ENCODE measurements around the gene MCM7. TPM values are rescaled to one million over a fixed set of nuclear protein-coding genes. Genes with fewer than 3 reads are reported as not detected.

The MCM7 gene
- total RNA-seq, 4 donors from 2014 or later: 18.7 to 74.8 (median 43.3) TPM

DNA sequence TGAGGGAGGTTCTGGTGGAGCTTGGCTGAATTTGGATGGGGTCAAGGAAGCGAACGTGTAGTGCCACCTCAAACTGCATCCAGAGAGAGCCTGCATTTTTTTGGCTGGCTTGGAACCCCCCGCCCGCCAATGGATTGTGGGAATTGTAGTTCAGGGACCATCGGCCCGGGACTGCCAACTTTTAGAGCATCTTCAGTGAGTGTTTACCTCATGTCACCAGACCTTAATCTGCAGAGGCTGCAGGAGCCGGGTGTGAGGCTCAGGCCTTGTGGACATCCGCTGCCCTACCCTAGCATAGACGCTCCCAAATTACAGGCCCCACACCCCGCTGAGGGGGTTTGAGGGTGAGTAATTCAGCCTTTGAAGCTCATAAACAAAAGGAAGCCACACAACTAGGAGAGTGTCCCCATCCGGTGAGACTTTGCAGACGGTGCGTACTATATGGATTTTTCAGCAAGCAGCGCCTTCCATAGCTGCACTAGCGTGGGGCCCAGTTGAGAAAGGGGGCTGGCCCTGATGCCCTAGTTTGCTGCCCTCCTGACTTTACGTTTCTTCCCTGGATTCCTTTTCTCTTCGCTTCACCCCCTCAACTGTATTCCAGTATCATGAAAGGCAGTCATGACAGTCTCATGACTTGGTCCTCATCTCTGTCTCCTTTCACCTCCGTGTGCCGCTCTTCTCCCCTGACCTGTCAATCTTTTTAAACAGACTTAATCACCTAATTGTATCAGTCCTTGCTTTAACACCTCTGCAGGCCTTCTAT lies 19.0 kb upstream of the MCM7 start:
- no peaks in the 10 kb centered on the region for H3K36me3 ChIP-seq
- TF ChIP-seq CTCF (IDR thresholded peaks at IDR 0.05) (no peak), POLR2A (IDR thresholded peaks at IDR 0.05) (no peak)
- H3K27ac ChIP-seq: peak overlapping the region; percentile 84 to 94
- H3K9me3 ChIP-seq: no peaks in the 10 kb centered on the region
- intact Hi-C loops (cut with DNase I; ENCODE audit: low total_unique reads): no loop called here
- H3K27me3 ChIP-seq: no peaks in the 10 kb centered on the region
- H3K4me1 ChIP-seq: peaks cover 4 to 6% of the 10 kb centered on the region in 2 donors
- H3K4me3 ChIP-seq: peak overlapping the region; percentile 74 to 83
- DNase-seq: peak; percentile 75 to 80

DNA sequence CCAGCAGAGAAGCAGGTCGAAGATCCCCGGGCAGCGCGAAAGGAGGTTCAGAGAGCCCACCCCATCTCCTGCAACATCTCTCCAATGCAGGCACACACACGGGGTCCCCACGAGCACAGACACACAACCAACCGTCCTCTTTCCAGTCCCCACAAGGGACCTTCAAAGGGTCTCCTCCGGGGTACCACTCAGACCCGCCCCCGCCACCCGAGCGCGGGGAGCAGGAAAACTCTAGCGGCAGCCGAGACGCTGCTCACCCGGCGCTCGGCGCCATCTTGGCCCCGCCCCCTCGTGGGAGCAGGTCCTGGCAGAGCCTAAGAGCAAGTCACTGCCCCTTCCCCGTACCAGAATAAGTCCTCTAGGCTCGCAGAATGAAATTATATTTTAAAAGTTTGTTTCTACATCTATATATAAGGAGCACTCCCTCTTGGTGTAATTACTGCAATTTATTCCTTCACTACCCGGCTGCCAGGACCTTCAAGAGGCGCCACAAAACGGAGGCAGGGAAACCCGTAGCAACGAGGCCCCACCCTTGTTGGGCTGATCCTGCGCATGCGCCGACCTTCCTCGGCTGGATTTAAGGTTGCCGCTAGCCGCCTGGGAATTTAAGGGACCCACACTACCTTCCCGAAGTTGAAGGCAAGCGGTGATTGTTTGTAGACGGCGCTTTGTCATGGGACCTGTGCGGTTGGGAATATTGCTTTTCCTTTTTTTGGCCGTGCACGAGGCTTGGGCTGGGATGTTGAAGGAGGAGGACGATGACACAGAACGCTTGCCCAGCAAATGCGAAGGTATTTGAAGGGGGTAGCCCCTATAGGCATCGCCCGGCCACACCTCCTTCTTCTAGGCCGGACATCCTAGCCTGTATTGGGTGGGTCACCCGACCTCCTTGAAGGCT lies 18.1 kb upstream of the MCM7 start, which contains the start of the genes CNPY4 and TAF6:
CNPY4 (plus strand) TSS at position 563 of the 898 bp plus-strand sequence; CDS start at position 674, 111 bp downstream.
TAF6 (minus strand) TSS at position 287 of the 898 bp plus-strand sequence. CDS start 5,149 bp downstream, outside the sequence.
- no peaks in the 10 kb centered on the region for H3K36me3 ChIP-seq
- H3K9me3 ChIP-seq: no peaks in the 10 kb centered on the region
- TF ChIP-seq CTCF (IDR thresholded peaks at IDR 0.05): peak in 2 of 4 experiments; percentile 17 to 20
- TF ChIP-seq POLR2A (IDR thresholded peaks at IDR 0.05): peak in 1 of 2 donors; percentile 57
- DNase-seq: peak; percentile 96 to 97
- peak within 1 kb of the TSS; percentile 84 to 94 for H3K27ac ChIP-seq
- H3K27me3 ChIP-seq: no peaks in the 10 kb centered on the region
- peaks cover 4 to 6% of the 10 kb centered on the region in 2 donors for H3K4me1 ChIP-seq
- intact Hi-C loops (cut with DNase I; ENCODE audit: low total_unique reads): no loop called here
- H3K4me3 ChIP-seq: peak within 1 kb of the TSS; percentile 74 to 83

DNA sequence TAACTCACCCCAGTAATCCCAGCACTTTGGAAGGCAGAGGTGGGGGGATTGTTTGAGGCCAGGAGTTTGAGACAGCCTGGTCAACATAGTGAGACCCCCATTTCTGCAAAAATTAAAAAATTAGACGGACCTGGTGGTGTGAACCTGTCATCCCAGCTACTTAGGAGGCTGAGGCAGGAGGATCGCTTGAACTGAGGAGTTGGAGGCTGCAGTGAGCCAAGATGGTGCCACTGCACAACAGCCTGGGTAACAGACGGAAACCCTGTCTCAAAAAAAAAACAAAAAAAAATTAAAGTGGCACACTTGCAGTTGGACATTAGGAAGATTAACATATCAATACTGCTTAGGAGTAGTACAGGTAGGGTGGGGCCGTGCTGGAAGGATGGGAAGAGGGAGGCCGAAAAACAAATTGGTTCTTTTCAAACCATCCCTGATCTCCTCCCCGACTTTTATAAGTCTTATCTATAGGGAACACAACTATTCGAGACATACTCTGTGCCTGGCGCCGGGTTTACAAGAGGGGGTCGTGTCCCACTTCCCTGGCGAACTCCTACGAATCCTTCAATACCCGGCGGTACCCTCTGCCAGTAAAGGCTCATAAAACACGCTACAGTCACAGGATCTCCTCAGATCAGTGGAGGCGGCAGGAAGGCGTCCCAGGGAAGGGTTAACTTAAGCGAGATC lies 17.3 kb upstream of the MCM7 start:
- TF ChIP-seq POLR2A (IDR thresholded peaks at IDR 0.05) (no peak), CTCF (IDR thresholded peaks at IDR 0.05) (no peak)
- peak overlapping the region; percentile 84 to 94 for H3K27ac ChIP-seq
- no peaks in the 10 kb centered on the region for H3K27me3 ChIP-seq
- H3K4me1 ChIP-seq: peaks cover 4 to 6% of the 10 kb centered on the region in 2 donors
- DNase-seq: no peak
- peak overlapping the region; percentile 74 to 83 for H3K4me3 ChIP-seq
- H3K36me3 ChIP-seq: no peaks in the 10 kb centered on the region
- intact Hi-C loops (cut with DNase I; ENCODE audit: low total_unique reads): no loop called here
- no peaks in the 10 kb centered on the region for H3K9me3 ChIP-seq

DNA sequence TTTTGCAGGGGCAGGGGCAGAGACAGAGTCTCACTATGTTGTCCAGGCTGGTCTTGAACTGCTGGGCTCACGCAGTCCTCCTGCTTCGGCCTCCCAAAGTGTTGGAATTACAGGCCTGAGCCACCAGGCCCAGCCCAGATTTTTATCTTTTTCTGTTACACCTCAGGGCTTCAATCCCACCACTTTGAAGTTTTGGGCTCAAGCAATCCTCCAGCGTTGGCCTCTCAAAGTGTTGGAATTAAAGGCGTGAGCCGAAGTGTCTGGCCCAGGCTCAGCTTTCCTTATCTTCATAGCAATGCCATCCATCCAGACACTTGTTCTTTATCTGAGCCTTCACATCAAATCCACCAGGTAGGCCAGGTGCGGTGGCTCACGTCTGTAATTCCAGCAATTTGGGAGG lies 13.8 kb upstream of the MCM7 start:
- Histone ChIP-seq H3K27ac (no peak overlapping the region), H3K4me1 (peaks cover 0 to under 1% of the 10 kb centered on the region in 2 donors), H3K36me3 (no peaks in the 10 kb centered on the region), H3K4me3 (no peak overlapping the region), H3K9me3 (no peaks in the 10 kb centered on the region), H3K27me3 (no peaks in the 10 kb centered on the region)
- intact Hi-C loops (cut with DNase I; ENCODE audit: low total_unique reads): no loop called here
- no peak for DNase-seq
- no peak for TF ChIP-seq POLR2A (IDR thresholded peaks at IDR 0.05)
- TF ChIP-seq CTCF (IDR thresholded peaks at IDR 0.05): no peak
